AG04449 (cell line): ENCODE measurements around the gene KIAA0040.

Experiments
- CTCF ChIA-PET: fragments of 350-600 bp; formaldehyde crosslinking; extraction: SDS; loops from one replicate; lab custom pipeline; 2021; ENCODE audit warnings: antibody characterized with exemption; lab: Yijun Ruan, JAX
- POLR2A ChIA-PET: fragments of 400-600, 350-600 bp; formaldehyde crosslinking; extraction: SDS; loops from one replicate; lab custom pipeline; 2020; ENCODE audit warnings: antibody characterized with exemption, inconsistent platforms; lab: Yijun Ruan, JAX
- DNase-seq: peaks from one replicate; pipeline ENCODE4 v3.0.0-alpha.2; 2010; ENCODE audit warnings: low read depth, low spot score
- H3K4me3 ChIP-seq: 2 replicates; pipeline ENCODE4 v1.5.1; 2011; ENCODE audit warnings: low read depth, mild to moderate bottlenecking, control low read depth, low read length
- CTCF ChIP-seq: IDR thresholded peaks from one replicate; pipeline ENCODE4 v1.5.1; 2011; ENCODE audit warnings: mild to moderate bottlenecking, moderate library complexity, low read length, control low read depth, inconsistent platforms; ENCODE audit not compliant: insufficient read depth; ENCODE audit errors: missing control alignments

The KIAA0040 gene

DNA sequence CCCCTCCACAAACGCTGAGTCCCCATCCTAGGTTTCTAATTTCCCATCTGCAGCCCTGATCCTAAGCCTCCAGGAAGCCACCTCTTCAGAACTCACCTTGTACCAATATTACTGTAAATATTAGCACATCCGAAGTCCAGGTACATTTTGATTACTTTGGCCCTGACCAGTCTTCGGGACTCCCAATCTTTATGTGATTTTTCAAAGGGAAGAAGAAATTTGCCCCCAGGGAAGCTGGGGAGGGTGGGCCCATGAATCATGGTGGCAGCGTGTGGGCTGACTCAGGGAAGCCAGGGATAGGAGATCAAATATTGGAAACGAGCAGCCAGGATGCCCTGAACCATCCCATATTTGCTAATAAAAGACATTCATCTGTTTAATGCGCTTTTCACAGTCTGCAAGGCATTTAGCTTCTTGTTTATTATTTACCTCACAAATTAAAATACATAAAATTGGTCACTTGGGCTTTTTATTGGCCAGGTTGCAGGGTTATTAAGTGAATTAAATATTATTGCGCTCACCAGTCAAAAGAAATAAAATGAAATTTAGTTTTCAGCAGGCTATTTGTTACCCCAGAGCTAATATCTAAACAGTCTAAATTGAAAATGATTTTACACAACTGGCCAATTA, 46.6 kb downstream of the KIAA0040 start:
- H3K4me3 ChIP-seq = no peak overlapping the region
- DNase-seq = no peak
- TF ChIP-seq CTCF = no peak
- CTCF ChIA-PET = interaction anchor here (0.8 to 5.4 kb wide), 14 partner anchors 10 to 1735 kb away, joined by 3 to 44 read pairs (median 5); no protein-coding TSS in a partner anchor
- POLR2A ChIA-PET = no interaction called here

- TF ChIP-seq CTCF = no peak
- no peak overlapping the region for H3K4me3 ChIP-seq
- ChIA-PET POLR2A (no interaction called here), CTCF (interaction anchor here (0.8 to 3.2 kb wide), 2 partner anchors 13 to 16 kb away, joined by 4 to 28 read pairs; no protein-coding TSS in a partner anchor)
- DNase-seq = no peak
Measured at GRCh38 chr1:175138579-175138978, 54.0 kb downstream of the KIAA0040 start.

DNA sequence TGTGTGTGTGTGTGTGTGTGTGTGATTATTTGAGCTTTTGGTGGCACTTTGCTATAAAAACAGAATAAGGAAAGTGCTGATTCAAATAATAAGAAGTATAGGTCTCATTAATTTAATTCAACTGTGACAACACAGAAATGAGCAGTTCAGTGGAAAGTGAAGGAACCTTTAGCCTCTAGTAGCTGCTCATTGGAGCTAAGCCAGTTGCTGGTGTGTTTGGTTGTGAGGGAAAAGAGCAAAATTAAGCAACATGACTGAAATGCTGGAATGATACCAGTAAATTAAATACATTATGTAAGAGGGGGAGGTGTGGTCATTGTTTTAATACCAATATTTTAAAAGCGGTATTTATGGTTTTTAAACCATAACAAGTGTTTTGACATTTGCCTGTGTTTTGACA, 55.2 kb downstream of the KIAA0040 start:
- DNase-seq = no peak
- CTCF ChIA-PET = interaction anchor here (1.0 to 1.6 kb wide), 3 partner anchors 12 to 18 kb away, joined by 4 to 5 read pairs (median 4); no protein-coding TSS in a partner anchor
- TF ChIP-seq CTCF = no peak
- no peak overlapping the region for H3K4me3 ChIP-seq
- POLR2A ChIA-PET = no interaction called here

DNA sequence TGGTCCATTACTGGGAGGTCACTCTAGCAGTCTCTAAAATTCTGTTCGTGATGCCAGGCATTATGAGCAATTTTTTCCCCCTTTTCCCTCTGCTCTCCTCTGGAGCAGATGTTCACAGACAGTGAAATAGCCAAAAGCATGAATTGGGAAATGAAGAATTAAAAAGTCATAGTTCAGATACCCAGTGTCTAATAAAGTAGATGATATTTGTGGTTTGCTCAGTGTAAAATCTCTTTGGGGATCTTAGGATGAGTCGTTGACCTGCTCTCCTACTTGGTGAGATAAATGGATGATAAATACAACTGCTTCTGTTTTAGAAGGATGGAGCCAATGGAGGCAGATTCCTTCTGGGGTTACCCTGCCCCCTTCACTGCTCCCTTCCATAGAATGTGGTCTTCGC, 56.3 kb downstream of the KIAA0040 start:
- no peak overlapping the region for H3K4me3 ChIP-seq
- POLR2A ChIA-PET = no interaction called here
- CTCF ChIA-PET = interaction anchor here (1.0 to 1.6 kb wide), 3 partner anchors 11 to 107 kb away, joined by 3 to 6 read pairs (median 5); no protein-coding TSS in a partner anchor
- DNase-seq = no peak
- no peak for TF ChIP-seq CTCF

DNA sequence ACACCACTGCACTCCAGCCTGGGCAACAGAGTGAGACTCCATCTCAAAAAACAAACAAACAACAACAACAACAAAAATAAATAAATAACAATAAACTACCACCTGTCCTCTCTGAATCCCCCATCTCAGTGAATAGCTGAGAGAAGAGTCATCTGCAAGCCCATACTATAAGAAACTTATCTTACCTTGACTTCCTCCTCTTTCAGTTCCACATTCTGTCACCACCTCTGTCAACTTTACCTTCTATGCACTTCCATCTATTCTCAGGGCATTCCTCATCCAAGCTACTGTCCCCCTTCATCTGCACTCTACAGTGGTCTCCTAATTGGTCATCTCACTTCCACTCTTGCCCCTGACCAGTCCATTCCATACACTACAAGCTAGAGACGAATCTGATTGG, 58.1 kb downstream of the KIAA0040 start:
- TF ChIP-seq CTCF = no peak
- POLR2A ChIA-PET = no interaction called here
- no peak for DNase-seq
- CTCF ChIA-PET = interaction anchor here (0.8 to 1.8 kb wide), 4 partner anchors 9 to 20 kb away, joined by 3 to 9 read pairs (median 5); no protein-coding TSS in a partner anchor
- H3K4me3 ChIP-seq = no peak overlapping the region

GRCh38 chr1:175133673-175134435, 58.7 kb downstream of the KIAA0040 start:
- no peak for DNase-seq
- POLR2A ChIA-PET = no interaction called here
- H3K4me3 ChIP-seq = no peak overlapping the region
- no peak for TF ChIP-seq CTCF
- CTCF ChIA-PET = interaction anchor here (1.3 to 1.9 kb wide), 4 partner anchors 9 to 21 kb away, joined by 3 to 10 read pairs (median 8); no protein-coding TSS in a partner anchor
